GM21576 (cell line): Measurements from ENCODE around the gene CASS4.
A peak's percentile ranks its signal among the peaks of the same experiment; 100 is the strongest.
"Not testable (repeated sequence)": the region's sequence is repeated elsewhere in the genome, so short reads cannot be mapped to it uniquely, and the experiment has no call there.

ENCODE experiments used
- ATAC-seq: cut with Tn5 transposase; IDR thresholded peaks from one replicate; pipeline ENCODE4 v1.9.1; 2021; ENCODE audit warnings: mild to moderate bottlenecking, moderate library complexity; ENCODE audit not compliant: unreplicated experiment

CASS4 gene, protein sequence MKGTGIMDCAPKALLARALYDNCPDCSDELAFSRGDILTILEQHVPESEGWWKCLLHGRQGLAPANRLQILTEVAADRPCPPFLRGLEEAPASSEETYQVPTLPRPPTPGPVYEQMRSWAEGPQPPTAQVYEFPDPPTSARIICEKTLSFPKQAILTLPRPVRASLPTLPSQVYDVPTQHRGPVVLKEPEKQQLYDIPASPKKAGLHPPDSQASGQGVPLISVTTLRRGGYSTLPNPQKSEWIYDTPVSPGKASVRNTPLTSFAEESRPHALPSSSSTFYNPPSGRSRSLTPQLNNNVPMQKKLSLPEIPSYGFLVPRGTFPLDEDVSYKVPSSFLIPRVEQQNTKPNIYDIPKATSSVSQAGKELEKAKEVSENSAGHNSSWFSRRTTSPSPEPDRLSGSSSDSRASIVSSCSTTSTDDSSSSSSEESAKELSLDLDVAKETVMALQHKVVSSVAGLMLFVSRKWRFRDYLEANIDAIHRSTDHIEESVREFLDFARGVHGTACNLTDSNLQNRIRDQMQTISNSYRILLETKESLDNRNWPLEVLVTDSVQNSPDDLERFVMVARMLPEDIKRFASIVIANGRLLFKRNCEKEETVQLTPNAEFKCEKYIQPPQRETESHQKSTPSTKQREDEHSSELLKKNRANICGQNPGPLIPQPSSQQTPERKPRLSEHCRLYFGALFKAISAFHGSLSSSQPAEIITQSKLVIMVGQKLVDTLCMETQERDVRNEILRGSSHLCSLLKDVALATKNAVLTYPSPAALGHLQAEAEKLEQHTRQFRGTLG

GRCh38 chr20:56411759-56412472 is at the start of gene CASS4:
Gene CASS4, plus strand, starts transcription at chr20:56412260. Its CDS starts 199 bp downstream, at chr20:56412459.
- peak; percentile 60 for ATAC-seq

GRCh38 chr20:56362833-56363413 is 49.1 kb upstream of the CASS4 start:
- ATAC-seq: no peak

- ATAC-seq: no peak
Observed at GRCh38 chr20:56363491-56363890, 48.6 kb upstream of the CASS4 start.

GRCh38 chr20:56368351-56369134 is 43.5 kb upstream of the CASS4 start:
- no peak for ATAC-seq

DNA sequence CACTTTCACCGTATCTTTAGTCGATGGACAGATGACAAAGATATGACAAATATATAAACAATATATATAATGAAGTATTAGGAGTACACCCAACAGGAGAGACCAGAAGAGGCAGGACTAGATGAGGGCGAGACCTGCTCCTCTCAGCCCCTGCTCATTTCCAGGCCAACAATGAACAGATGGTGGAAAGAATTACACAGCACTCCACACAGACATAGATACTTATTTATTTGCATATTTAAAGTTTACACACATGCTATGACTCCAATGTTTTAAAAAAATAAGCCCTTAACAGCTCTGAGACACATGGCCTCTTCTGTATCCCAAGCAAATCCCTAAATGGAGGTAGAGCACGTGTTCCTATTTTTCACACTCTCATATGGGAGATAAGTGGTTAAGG is 42.9 kb upstream of the CASS4 start:
- ATAC-seq: no peak

DNA sequence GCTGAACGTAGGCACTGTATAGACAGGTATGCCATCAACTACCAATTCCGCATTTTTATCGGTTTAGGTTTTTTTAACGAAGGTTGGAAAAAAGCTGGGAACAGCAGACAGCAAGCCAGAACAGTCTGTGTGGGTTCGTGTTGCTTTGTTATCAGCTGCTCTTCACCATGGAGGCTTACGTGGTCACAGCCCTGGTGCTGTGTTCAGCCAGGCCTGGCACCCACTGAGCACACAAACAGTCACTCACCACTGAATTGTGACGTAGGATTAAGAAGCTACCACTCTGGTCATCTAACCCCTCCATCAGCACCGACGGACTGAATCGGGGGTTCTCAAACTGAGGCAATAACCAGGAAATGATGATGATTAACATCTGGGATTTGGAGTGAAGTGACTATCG is 40.1 kb upstream of the CASS4 start:
- ATAC-seq: no peak

DNA sequence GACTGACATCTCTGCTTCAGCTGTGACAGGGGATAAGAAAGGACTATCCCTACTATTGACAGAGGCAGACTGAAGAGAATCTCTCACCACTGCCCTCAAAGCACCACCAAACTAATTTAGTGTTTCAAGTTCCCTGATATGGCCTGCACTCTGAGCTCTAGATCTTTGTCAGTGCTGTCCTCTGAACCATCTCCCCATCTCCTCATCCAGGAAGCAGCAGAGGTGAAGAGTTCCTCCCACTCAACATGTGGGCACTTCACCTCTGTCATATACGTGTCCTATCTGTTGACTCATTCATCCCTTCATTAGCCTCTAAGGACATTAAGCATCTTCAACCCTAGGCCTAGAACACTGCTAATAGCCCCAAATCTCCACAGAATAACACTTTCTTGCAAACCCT is 39.2 kb upstream of the CASS4 start:
- ATAC-seq: no peak

GRCh38 chr20:56373942-56374341 is 38.1 kb upstream of the CASS4 start:
- ATAC-seq: no peak

DNA sequence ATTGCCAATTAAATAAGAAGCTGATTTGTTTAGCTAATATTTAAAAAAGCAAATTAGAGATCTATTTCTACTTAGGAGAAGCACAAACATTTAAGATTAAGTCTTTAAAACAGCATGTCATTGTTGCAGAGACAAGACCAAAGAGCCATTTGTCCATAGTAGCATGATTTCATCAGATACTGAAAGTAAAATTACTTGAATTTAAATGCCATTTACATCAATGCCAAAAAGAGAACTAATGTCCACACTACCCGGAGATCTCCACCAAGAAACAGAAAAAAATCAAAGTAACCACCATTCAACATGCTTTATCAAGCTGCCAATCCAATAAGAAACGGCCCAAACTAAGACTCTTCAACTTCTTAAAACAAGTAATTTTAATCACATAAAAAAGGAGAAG is 35.7 kb upstream of the CASS4 start:
- no peak for ATAC-seq

DNA sequence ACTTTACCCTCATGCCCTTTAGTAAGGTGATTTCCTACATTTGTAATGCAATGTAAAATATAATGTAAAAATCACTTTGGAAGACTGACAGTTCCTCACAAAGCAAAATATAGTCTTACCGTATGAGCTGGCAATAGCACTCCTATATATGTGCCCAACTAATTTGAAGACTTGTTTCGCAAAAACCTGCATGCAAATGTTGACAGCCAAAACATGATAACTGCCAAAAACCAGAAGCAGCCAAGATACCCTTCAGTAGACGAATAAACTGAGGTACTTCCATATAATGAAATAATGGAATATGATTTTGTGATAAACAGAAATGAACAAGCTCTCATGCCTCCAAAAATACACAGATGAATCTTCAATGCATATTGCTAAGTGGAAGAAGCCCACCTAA is 33.7 kb upstream of the CASS4 start:
- ATAC-seq: no peak

DNA sequence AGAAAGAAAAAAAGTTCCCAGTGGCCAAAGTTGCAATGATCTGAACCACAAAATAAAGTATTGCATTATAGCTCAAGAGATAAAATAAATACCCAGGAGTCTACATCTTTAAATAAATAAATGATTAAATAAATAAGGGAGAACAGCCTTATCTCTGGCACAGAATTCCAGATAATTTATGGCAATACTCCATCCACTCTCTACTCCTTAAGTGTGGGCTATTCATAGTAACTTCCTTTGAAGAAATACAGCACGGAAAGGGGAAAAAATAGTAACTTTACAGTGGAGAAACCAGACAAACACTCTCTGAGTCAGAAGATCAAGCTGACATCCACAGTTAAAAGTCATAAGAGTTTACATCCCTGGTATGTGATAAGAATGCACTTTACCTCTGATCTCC is 31.7 kb upstream of the CASS4 start:
- no peak for ATAC-seq

DNA sequence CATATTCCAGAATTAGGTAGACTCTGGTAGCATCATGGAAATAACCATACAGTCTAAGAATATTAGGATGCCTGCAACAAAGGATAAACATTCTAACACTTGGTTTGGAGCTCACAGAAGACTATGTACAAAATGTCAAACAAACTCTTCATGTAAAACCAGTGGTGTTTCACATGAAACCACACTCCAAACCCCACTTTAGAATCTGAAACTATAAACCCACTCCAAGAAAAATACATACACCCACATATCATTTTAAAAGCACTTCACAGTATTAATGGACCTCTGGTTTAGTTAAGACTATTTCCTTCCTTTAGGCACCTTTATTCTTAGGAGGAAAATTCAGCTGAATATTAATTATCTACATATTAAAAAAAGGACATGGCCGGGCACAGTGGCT is 30.6 kb upstream of the CASS4 start:
- ATAC-seq: no peak

DNA sequence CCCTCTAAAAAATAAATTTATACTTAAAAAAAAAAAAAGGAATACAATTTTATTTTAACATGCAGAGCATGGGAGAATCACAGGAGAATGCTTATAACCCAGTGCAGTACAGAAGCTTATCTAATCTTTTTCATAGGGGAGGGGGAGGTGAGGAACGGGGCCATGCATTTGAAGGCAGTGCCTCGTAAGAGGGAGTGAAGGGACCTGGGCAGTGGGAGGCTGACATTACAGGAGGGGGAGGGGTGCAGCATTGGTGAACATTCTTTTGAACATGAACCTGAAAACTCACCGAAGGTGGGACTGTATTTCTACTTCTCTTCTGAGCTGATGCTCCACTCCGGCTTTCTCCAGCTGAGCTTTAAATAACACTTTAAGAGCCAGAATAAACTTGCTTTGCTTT is 29.4 kb upstream of the CASS4 start:
- ATAC-seq: no peak

GRCh38 chr20:56383334-56383733 is 28.7 kb upstream of the CASS4 start:
- no peak for ATAC-seq

DNA sequence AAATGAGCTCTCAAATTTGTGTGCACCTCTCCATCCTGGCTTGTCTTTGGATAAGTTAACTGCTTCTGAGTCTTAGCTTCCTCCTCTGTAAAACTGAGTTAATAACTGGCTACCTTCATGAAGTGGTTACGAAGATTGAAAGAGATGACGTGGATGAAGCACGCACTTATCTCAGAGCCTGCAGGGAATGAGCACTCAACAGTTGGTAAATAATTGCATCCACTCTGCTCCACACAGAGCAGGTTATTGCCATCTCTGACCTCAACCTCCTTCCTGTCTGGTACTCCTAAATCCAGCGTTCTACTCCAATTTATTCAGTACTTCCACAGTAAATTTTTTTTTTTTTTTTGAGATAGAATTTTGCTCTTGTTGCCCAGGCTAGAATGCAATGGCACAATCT is 26.9 kb upstream of the CASS4 start:
- no peak for ATAC-seq

DNA sequence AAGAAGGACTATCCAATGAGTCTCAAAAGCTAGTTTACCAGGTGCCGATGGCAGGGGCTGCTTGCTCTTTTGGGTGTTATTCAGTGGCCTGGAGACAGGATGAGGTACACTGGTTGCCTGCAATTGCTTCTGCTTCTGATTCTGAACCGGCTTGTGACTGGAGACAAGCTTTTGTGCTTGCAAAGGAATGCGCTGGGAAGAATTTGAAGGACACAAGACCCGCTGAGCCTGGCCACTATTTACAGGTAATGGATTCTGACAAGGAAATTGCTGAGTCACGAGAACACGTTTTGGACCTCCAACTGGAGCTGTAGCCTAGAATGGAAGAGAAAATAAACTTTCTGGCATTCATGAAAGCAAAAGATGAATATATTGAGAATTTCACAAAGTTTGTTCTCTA is 25.8 kb upstream of the CASS4 start:
- no peak for ATAC-seq

DNA sequence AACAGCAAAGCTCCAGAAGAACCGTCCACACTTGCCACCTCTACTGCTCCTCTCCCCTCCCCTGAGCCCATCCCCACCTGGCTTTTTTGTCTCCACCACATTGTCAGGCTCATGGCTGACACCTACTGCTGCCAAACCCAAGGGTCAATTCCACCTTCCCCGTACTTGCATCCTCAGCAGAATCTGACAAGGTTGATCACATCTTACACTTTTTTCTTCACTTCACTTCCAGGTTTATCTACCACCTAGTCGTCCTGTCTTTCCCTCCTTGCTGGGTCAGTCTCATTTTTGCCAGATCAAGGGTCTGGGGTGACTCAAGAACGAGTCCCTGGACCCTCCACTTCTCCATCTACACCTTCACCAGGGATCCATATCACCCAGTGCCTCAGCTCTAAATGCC is 23.2 kb upstream of the CASS4 start:
- ATAC-seq: no peak

DNA sequence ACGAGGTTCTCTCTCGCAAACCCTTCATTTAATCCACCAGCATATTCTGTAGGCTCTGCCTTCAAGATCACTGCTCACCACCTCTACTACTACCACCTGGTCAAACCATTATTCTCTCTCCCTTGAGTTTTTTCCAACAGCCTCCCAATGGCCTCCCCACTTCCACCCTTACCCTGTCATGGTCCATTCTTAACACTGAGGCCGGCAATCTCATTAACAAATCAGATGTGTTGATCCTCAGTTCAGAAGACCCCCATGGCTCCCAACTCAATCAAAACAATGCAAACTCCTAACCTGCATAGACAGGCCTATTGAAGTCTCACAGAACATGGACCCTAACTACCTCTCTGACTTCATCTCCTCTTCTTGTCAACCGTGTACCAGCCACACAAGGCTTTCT is 22.3 kb upstream of the CASS4 start:
- ATAC-seq: no peak

DNA sequence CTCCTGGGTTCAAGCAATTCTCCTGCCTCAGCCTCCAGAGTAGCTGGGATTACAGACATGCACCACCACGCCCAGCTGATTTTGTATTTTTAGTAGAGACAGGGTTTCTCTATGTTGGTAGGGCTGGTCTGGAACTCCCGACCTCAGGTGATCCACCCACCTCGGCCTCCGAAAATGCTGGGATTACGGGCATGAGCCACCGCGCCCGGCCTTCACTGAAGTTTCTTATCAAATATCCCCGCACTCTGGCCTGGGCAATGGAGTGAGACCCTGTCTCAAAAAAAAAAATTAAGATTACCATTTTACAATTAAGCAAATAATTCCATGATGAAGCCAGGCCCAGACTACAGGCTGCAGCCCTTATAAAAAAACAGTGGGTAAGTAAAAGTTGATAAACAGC is 21.7 kb upstream of the CASS4 start:
- not testable (repeated sequence) for ATAC-seq

DNA sequence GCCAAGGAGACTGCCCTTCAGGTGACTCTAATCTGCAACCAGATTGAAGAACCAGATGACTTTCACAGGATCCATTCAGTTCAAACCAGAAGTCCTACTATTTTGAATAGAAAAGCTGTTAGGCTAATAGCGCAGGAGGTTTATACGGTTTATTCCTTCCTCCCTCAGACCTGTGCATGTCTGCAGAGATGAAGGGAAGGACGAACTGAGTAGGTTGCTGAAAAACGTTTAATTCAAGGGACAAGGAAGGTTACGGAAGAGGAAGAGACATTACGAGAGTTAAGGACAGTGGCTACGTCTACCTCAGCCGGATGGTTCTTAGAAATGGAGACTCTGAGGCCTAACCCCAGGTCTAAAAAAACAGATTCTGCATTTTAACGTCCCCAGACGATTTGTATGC is 21.0 kb upstream of the CASS4 start:
- ATAC-seq: no peak
